BLaER1 (cell line): ENCODE results near the gene TICAM2.
A peak's percentile ranks its signal among the peaks of the same experiment; 100 is the strongest.

Source experiments
- H3K27ac ChIP-seq: shearing (Covaris generic); formaldehyde crosslinking; 2 replicates; pipeline ENCODE4 v1.8.1; 2022
- H3K27me3 ChIP-seq: shearing (Covaris generic); formaldehyde crosslinking; 2 replicates; pipeline ENCODE4 v1.8.1; 2022
- H3K36me3 ChIP-seq: shearing (Covaris generic); formaldehyde crosslinking; 2 replicates; pipeline ENCODE4 v1.8.1; 2022
- H3K4me1 ChIP-seq: shearing (Covaris generic); formaldehyde crosslinking; 2 replicates; pipeline ENCODE4 v1.8.1; 2022
- H3K4me2 ChIP-seq: shearing (Covaris generic); formaldehyde crosslinking; 2 replicates; pipeline ENCODE4 v1.8.1; 2022
- H3K4me3 ChIP-seq: shearing (Covaris generic); formaldehyde crosslinking; 2 replicates; pipeline ENCODE4 v1.8.1; 2022
- H3K9ac ChIP-seq: shearing (Covaris generic); formaldehyde crosslinking; 2 replicates; pipeline ENCODE4 v1.8.1; 2022
- H3K9me3 ChIP-seq: shearing (Covaris generic); formaldehyde crosslinking; 2 replicates; pipeline ENCODE4 v1.8.1; 2022
- H4K20me1 ChIP-seq: shearing (Covaris generic); formaldehyde crosslinking; 2 replicates; pipeline ENCODE4 v1.8.1; 2022
- Cebpa-rat ChIP-seq: shearing (Covaris generic); IDR thresholded peaks from 2 replicates; pipeline ENCODE4 v1.8.1; 2022

The TICAM2 gene

GRCh38 chr5:115543365-115544042 is 58.8 kb downstream of the TICAM2 start:
- H3K27me3 ChIP-seq = no peaks in the 10 kb centered on the region
- peak overlapping the region; percentile 96 for H3K4me2 ChIP-seq
- H3K36me3 ChIP-seq = peaks cover 26% of the 10 kb centered on the region
- H3K9ac ChIP-seq = peak overlapping the region; percentile 97
- peak overlapping the region; percentile 95 for H3K27ac ChIP-seq
- peak overlapping the region; percentile 97 for H3K4me3 ChIP-seq
- peaks cover 51% of the 10 kb centered on the region for H4K20me1 ChIP-seq
- TF ChIP-seq Cebpa-rat = no peak
- H3K9me3 ChIP-seq = peaks cover 37% of the 10 kb centered on the region
- peaks cover 28% of the 10 kb centered on the region for H3K4me1 ChIP-seq

GRCh38 chr5:115542651-115543364 is 59.5 kb downstream of the TICAM2 start:
- Histone ChIP-seq H4K20me1 (peaks cover 55% of the 10 kb centered on the region), H3K27me3 (no peaks in the 10 kb centered on the region), H3K4me1 (peaks cover 28% of the 10 kb centered on the region), H3K4me2 (peak overlapping the region; percentile 96), H3K36me3 (peaks cover 33% of the 10 kb centered on the region), H3K4me3 (peak overlapping the region; percentile 97), H3K9me3 (peaks cover 43% of the 10 kb centered on the region), H3K9ac (peak overlapping the region; percentile 97), H3K27ac (peak overlapping the region; percentile 95)
- TF ChIP-seq Cebpa-rat = no peak

GRCh38 chr5:115542086-115542485 is 60.2 kb downstream of the TICAM2 start:
- H3K27me3 ChIP-seq = no peaks in the 10 kb centered on the region
- H4K20me1 ChIP-seq = peaks cover 62% of the 10 kb centered on the region
- peak overlapping the region; percentile 97 for H3K4me3 ChIP-seq
- H3K4me2 ChIP-seq = peak overlapping the region; percentile 96
- H3K9me3 ChIP-seq = peaks cover 45% of the 10 kb centered on the region
- peaks cover 41% of the 10 kb centered on the region for H3K36me3 ChIP-seq
- H3K9ac ChIP-seq = peak overlapping the region; percentile 97
- H3K27ac ChIP-seq = no peak overlapping the region
- H3K4me1 ChIP-seq = peaks cover 28% of the 10 kb centered on the region
- TF ChIP-seq Cebpa-rat = no peak

GRCh38 chr5:115541611-115542010 is 60.7 kb downstream of the TICAM2 start:
- Histone ChIP-seq H3K27me3 (no peaks in the 10 kb centered on the region), H3K27ac (no peak overlapping the region), H3K4me1 (peaks cover 28% of the 10 kb centered on the region), H3K9me3 (peaks cover 45% of the 10 kb centered on the region), H3K36me3 (peaks cover 45% of the 10 kb centered on the region), H4K20me1 (peaks cover 66% of the 10 kb centered on the region), H3K4me3 (peak overlapping the region; percentile 97), H3K4me2 (peak overlapping the region; percentile 96), H3K9ac (peak overlapping the region; percentile 97)
- no peak for TF ChIP-seq Cebpa-rat

GRCh38 chr5:115535479-115536035 is 66.7 kb downstream of the TICAM2 start:
- Histone ChIP-seq H3K36me3 (peaks cover 81% of the 10 kb centered on the region), H3K4me1 (peaks cover 7% of the 10 kb centered on the region), H3K4me3 (no peak overlapping the region), H3K27ac (no peak overlapping the region), H3K9ac (no peak overlapping the region), H3K4me2 (no peak overlapping the region), H3K27me3 (no peaks in the 10 kb centered on the region), H4K20me1 (peaks cover 94% of the 10 kb centered on the region), H3K9me3 (peaks cover 42% of the 10 kb centered on the region)
- no peak for TF ChIP-seq Cebpa-rat

GRCh38 chr5:115532517-115532916 is 69.8 kb downstream of the TICAM2 start:
- no peaks in the 10 kb centered on the region for H3K4me1 ChIP-seq
- H3K27ac ChIP-seq = no peak overlapping the region
- peaks cover 64% of the 10 kb centered on the region for H3K36me3 ChIP-seq

GRCh38 chr5:115531787-115532367 is 70.4 kb downstream of the TICAM2 start:
- H3K9me3 ChIP-seq = peaks cover 17% of the 10 kb centered on the region
- H3K9ac ChIP-seq = no peak overlapping the region
- no peak overlapping the region for H3K27ac ChIP-seq
- no peaks in the 10 kb centered on the region for H3K4me1 ChIP-seq
- H3K4me3 ChIP-seq = no peak overlapping the region
- H3K36me3 ChIP-seq = peaks cover 59% of the 10 kb centered on the region
- no peak overlapping the region for H3K4me2 ChIP-seq
- H3K27me3 ChIP-seq = no peaks in the 10 kb centered on the region
- no peak for TF ChIP-seq Cebpa-rat
- peaks cover 100% of the 10 kb centered on the region for H4K20me1 ChIP-seq

More at GRCh38 chr5:115532517-115532916, 69.8 kb downstream of the TICAM2 start:
- no peak overlapping the region for H3K9ac ChIP-seq
- H3K4me3 ChIP-seq = no peak overlapping the region
- H3K4me2 ChIP-seq = no peak overlapping the region
- H3K9me3 ChIP-seq = peaks cover 23% of the 10 kb centered on the region
- peaks cover 100% of the 10 kb centered on the region for H4K20me1 ChIP-seq
- no peaks in the 10 kb centered on the region for H3K27me3 ChIP-seq
- TF ChIP-seq Cebpa-rat = no peak

- Histone ChIP-seq H3K9ac (no peak overlapping the region), H3K4me2 (no peak overlapping the region), H3K27me3 (no peaks in the 10 kb centered on the region), H3K9me3 (peaks cover 12% of the 10 kb centered on the region), H3K4me3 (no peak overlapping the region), H3K27ac (no peak overlapping the region), H4K20me1 (peaks cover 100% of the 10 kb centered on the region), H3K36me3 (peaks cover 59% of the 10 kb centered on the region), H3K4me1 (no peaks in the 10 kb centered on the region)
- TF ChIP-seq Cebpa-rat = no peak
These were observed 70.9 kb downstream of the TICAM2 start for GRCh38 chr5:115531380-115531779.

- Histone ChIP-seq H3K27me3 (no peaks in the 10 kb centered on the region), H3K36me3 (peaks cover 58% of the 10 kb centered on the region), H3K9me3 (peaks cover 2% of the 10 kb centered on the region), H3K9ac (no peak overlapping the region), H4K20me1 (peaks cover 100% of the 10 kb centered on the region), H3K4me3 (no peak overlapping the region), H3K4me2 (no peak overlapping the region), H3K4me1 (no peaks in the 10 kb centered on the region), H3K27ac (no peak overlapping the region)
- TF ChIP-seq Cebpa-rat = no peak
These were observed 71.9 kb downstream of the TICAM2 start for GRCh38 chr5:115530426-115530825.
